ENCODE data around the gene JAG1.

DNA sequence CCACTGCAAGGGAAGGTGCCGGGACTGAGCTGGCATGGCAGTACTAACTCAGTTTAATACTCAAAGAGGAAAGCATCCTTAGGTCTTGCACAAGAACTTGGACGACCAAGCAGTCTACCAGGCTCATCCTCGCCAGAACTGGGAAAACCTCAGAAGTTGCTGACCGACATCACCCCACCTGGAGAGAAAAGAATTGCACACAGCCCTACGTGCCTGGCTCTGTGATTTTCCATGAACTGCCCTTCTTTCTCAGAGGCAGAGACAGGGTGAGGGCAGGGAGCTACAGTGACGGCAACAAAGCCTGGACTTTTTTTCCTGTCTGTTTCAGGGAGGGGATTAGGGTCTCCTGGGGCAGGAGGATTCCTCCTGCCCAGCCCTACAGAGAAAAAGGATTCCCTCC is 8.0 kb downstream of the JAG1 start:
- TF ChIP-seq, protein P1, sequence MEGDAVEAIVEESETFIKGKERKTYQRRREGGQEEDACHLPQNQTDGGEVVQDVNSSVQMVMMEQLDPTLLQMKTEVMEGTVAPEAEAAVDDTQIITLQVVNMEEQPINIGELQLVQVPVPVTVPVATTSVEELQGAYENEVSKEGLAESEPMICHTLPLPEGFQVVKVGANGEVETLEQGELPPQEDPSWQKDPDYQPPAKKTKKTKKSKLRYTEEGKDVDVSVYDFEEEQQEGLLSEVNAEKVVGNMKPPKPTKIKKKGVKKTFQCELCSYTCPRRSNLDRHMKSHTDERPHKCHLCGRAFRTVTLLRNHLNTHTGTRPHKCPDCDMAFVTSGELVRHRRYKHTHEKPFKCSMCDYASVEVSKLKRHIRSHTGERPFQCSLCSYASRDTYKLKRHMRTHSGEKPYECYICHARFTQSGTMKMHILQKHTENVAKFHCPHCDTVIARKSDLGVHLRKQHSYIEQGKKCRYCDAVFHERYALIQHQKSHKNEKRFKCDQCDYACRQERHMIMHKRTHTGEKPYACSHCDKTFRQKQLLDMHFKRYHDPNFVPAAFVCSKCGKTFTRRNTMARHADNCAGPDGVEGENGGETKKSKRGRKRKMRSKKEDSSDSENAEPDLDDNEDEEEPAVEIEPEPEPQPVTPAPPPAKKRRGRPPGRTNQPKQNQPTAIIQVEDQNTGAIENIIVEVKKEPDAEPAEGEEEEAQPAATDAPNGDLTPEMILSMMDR (IDR thresholded peaks at IDR 0.05), result no peak
- no peak for TF ChIP-seq POLR2A (IDR thresholded peaks at IDR 0.05)
